ENCODE data around the gene SNX27. TPM values are rescaled to one million over a fixed set of nuclear protein-coding genes. Genes with fewer than 3 reads are reported as not detected.
"Not testable (repeated sequence)": the region's sequence is repeated elsewhere in the genome, so short reads cannot be mapped to it uniquely, and the experiment has no call there.

SNX27 gene
- total RNA-seq, 6 experiments from 2014 or later, result 29.2 to 31.8 (median 31.0) TPM

DNA sequence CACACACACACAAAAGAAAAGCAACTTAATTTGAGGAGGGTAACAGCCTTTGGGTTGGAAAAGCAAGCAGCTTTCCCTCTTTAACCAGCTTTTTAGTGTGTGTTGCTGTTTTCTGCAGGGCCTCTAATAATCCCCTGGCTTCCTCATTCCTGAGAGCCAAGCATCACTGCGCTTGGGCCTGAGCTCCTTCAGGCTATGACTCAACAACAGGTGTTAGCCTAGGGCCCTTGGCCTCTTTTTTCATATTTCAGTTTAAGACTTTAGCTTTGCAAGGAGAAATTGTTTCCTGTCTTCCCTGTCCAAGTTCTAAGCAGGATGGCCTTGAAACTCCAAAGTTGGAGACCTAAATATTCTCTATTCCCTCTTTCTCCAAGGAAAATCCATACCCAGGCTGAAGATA, 26.2 kb upstream of the SNX27 start:
- H3K4me1 Mint-ChIP-seq (ENCODE audit: low read depth), result peaks cover 25% of the 10 kb centered on the region
- no peak overlapping the region for H3K27ac Mint-ChIP-seq
- H3K9me3 Mint-ChIP-seq, result peaks cover 6% of the 10 kb centered on the region; the same call in 1 of the 2 replicates
- peaks cover 7% of the 10 kb centered on the region for H3K36me3 Mint-ChIP-seq (ENCODE audit: low read depth)
- peak; percentile 20 for DNase-seq
- no peak overlapping the region for H3K4me3 Mint-ChIP-seq
- TF ChIP-seq, protein P1, sequence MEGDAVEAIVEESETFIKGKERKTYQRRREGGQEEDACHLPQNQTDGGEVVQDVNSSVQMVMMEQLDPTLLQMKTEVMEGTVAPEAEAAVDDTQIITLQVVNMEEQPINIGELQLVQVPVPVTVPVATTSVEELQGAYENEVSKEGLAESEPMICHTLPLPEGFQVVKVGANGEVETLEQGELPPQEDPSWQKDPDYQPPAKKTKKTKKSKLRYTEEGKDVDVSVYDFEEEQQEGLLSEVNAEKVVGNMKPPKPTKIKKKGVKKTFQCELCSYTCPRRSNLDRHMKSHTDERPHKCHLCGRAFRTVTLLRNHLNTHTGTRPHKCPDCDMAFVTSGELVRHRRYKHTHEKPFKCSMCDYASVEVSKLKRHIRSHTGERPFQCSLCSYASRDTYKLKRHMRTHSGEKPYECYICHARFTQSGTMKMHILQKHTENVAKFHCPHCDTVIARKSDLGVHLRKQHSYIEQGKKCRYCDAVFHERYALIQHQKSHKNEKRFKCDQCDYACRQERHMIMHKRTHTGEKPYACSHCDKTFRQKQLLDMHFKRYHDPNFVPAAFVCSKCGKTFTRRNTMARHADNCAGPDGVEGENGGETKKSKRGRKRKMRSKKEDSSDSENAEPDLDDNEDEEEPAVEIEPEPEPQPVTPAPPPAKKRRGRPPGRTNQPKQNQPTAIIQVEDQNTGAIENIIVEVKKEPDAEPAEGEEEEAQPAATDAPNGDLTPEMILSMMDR (IDR thresholded peaks at IDR 0.05), result no peak
- H3K27me3 Mint-ChIP-seq (ENCODE audit: insufficient read depth), result peaks cover 6% of the 10 kb centered on the region

DNA sequence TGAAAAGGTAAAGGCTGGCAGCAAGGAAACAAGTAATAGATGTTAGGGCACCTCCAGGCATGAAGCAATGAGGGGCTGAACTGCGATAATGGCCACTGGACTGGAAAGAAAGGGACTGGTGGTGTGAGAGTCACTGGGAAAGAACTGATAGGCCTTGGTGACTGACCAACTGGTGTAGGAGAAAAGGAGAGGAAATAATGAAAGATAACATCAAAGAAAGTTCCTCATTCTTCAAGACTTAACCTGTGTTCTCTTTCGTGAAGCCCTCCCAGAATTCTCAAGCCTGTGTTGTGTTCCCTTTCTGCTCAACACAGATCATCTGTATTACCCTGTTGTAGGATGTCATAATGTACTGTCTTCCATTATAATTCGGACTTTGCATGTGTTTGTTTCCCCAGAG, 20.9 kb upstream of the SNX27 start:
- Mint-ChIP-seq H3K4me3 (no peak overlapping the region), H3K27ac (no peak overlapping the region), H3K9me3 (peaks cover 16% of the 10 kb centered on the region; the same call in 1 of the 2 replicates), H3K4me1 (ENCODE audit: low read depth) (peaks cover 9% of the 10 kb centered on the region), H3K36me3 (ENCODE audit: low read depth) (peaks cover 14% of the 10 kb centered on the region), H3K27me3 (ENCODE audit: insufficient read depth) (peaks cover 1% of the 10 kb centered on the region; the same call in 1 of the 2 replicates)
- TF ChIP-seq, protein P1 (IDR thresholded peaks at IDR 0.05), result no peak
- no peak for DNase-seq

DNA sequence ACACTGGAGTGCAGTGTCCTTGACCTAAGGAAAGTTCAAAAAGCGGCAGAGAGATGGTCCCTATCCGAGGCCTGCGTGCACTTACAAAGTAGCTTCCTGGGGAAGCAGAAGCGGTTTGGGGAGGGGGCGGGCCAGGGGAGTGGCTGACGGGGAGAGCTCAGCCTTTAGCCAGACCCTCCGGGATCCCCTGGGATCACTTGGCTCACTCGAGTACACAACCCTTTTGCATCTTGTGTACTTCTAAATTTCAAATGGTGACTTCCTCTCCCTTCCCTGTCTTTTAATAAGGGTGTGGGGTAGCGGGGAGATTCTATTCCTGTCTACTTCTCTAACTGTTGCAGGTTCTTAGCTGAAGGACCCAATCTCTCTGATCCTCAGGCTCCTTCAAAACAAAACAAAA, 18.1 kb upstream of the SNX27 start:
- peak overlapping the region; percentile 67 for H3K4me3 Mint-ChIP-seq
- H3K9me3 Mint-ChIP-seq, result peaks cover 16% of the 10 kb centered on the region; the same call in 1 of the 2 replicates
- DNase-seq, result no peak
- no peak overlapping the region for H3K27ac Mint-ChIP-seq
- H3K36me3 Mint-ChIP-seq (ENCODE audit: low read depth), result peaks cover 14% of the 10 kb centered on the region
- TF ChIP-seq, protein P1 (IDR thresholded peaks at IDR 0.05), result no peak
- H3K4me1 Mint-ChIP-seq (ENCODE audit: low read depth), result peaks cover 15% of the 10 kb centered on the region
- H3K27me3 Mint-ChIP-seq (ENCODE audit: insufficient read depth), result peaks cover 1% of the 10 kb centered on the region; the same call in 1 of the 2 replicates

DNA sequence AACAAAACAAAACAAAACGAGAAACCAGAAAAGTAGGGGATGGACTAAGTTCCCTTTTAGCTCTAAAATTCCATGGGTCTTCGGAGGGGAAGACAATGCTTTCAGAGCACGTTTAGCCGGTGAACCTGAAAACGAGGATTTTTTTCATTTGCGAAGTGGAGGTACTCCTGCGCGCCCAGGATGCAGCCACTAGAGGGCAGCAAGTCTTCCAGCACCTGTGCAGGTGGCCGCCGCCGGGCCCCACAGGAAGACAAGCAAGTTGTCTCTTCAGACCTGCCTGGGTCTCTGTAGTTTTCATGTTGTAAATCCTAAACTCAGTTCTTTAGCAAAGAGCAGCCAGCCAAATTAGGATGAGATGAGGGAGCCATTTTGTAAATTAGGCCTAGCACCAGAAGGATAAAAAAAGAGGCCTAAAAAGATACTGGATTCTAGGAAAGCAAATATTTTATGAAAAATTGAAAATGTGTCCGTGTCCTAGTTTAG, 17.7 kb upstream of the SNX27 start:
- no peak for DNase-seq
- Mint-ChIP-seq H3K4me3 (peak overlapping the region; percentile 67), H3K36me3 (ENCODE audit: low read depth) (peaks cover 14% of the 10 kb centered on the region), H3K27me3 (ENCODE audit: insufficient read depth) (peaks cover 1% of the 10 kb centered on the region; the same call in 1 of the 2 replicates), H3K27ac (no peak overlapping the region), H3K9me3 (peaks cover 16% of the 10 kb centered on the region; the same call in 1 of the 2 replicates), H3K4me1 (ENCODE audit: low read depth) (peaks cover 15% of the 10 kb centered on the region)
- TF ChIP-seq, protein P1 (IDR thresholded peaks at IDR 0.05), result peak; percentile 94

DNA sequence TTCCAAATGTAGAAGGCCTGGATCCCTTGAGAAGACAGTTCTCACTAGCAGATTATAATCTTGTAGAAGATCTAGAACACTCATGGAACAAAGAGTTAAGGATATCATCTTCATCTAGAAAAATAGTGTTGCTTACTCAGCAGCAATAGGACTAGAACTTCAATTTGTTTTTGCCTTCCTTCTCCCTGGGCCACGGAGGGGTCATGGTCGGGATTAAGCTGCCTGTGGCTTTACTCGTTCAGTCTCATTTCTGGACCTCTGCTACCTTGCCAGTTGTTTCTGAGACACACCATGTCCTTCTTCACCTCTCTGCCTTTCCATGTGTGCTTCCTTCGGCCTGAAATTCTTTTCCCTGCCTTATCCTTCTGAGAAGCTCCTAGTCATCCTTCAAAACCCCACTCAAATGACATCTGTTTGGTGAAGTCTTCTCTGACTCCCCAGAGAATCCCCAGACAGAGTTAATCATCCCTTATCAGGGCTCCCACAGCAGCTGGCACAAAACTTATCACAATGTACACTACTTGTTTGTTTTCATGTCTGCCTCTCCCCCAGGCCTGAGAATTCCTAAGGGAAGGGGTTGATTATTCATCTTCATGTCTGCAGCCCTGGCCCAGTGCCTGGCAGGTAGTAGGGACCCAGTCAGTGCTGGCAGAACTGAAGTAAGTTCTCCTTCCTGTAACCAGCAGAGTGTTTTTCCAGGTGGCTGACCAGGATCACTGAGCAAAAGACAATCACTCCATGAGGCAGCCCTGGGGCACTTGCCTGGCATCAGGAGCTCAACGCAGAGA, 15.5 kb upstream of the SNX27 start:
- H3K4me3 Mint-ChIP-seq, result no peak overlapping the region
- H3K4me1 Mint-ChIP-seq (ENCODE audit: low read depth), result peaks cover 15% of the 10 kb centered on the region
- peaks cover 1% of the 10 kb centered on the region; the same call in 1 of the 2 replicates for H3K27me3 Mint-ChIP-seq (ENCODE audit: insufficient read depth)
- H3K9me3 Mint-ChIP-seq, result peaks cover 2% of the 10 kb centered on the region; the same call in 1 of the 2 replicates
- H3K36me3 Mint-ChIP-seq (ENCODE audit: low read depth), result peaks cover under 1% of the 10 kb centered on the region; the same call in 1 of the 2 replicates
- TF ChIP-seq, protein P1 (IDR thresholded peaks at IDR 0.05), result no peak
- no peak for DNase-seq
- no peak overlapping the region for H3K27ac Mint-ChIP-seq

DNA sequence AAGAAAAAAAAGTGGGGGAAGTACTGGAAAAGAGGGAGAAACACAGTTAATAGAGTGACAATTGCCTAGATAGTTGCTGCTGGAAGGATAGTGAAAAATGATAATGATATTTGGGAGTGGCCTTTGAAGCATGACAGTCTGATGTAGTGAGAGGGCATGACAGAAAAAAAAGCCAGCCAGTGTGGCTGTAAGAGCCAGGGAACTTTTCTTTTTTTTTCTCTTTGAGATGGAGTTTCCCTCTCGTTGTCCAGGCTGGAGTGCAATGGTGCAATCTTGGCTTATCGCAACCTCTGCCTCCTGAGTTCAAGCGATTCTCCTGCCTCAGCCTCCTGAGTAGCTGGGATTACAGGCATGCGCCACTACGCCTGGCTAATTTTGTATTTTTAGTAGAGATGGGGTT, 9.3 kb upstream of the SNX27 start:
- not testable (repeated sequence) for H3K9me3 Mint-ChIP-seq; H3K27me3 Mint-ChIP-seq (ENCODE audit: insufficient read depth); H3K4me3 Mint-ChIP-seq; H3K27ac Mint-ChIP-seq; DNase-seq; H3K36me3 Mint-ChIP-seq (ENCODE audit: low read depth)
- peaks cover 15% of the 10 kb centered on the region for H3K4me1 Mint-ChIP-seq (ENCODE audit: low read depth)

Data from HFFc6 (cell line).